Amniotic epithelial cell (primary cell): ENCODE results near the gene SUCLG2.
"Not testable (repeated sequence)": the region's sequence is repeated elsewhere in the genome, so short reads cannot be mapped to it uniquely, and the experiment has no call there.

ENCODE experiments used
- DNase-seq: peaks from one replicate; pipeline ENCODE4 v3.0.0-alpha.2; 2010; ENCODE audit warnings: low read depth

The SUCLG2 gene

GRCh38 chr3:67608034-67608433 is 46.4 kb downstream of the SUCLG2 start:
- DNase-seq = no peak

GRCh38 chr3:67605377-67605776 is 49.0 kb downstream of the SUCLG2 start:
- peak; percentile 64 for DNase-seq

- DNase-seq = no peak
These were observed 51.6 kb downstream of the SUCLG2 start for GRCh38 chr3:67602816-67603215.

- peak; percentile 52 for DNase-seq
These were observed 52.3 kb downstream of the SUCLG2 start for GRCh38 chr3:67601919-67602608.

GRCh38 chr3:67601385-67601784 is 53.0 kb downstream of the SUCLG2 start:
- DNase-seq = no peak

DNA sequence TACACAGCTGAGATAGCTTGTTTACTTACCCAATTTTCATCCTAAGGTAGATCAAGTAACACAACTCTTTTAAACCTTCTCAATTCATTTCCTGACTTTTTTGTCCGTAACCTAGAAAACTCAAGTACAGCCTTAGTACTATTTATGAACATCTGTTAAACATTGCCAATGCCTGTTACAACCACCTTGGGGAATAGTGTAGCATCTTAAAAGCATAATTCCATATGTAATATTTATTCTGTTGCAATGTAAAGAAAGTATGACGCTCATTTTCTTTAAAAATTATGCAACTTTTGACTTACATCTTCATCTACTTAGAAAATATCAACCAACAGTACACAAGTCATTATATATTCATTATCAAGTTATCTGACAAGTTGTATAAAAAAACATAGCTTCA is 54.6 kb downstream of the SUCLG2 start:
- no peak for DNase-seq

DNA sequence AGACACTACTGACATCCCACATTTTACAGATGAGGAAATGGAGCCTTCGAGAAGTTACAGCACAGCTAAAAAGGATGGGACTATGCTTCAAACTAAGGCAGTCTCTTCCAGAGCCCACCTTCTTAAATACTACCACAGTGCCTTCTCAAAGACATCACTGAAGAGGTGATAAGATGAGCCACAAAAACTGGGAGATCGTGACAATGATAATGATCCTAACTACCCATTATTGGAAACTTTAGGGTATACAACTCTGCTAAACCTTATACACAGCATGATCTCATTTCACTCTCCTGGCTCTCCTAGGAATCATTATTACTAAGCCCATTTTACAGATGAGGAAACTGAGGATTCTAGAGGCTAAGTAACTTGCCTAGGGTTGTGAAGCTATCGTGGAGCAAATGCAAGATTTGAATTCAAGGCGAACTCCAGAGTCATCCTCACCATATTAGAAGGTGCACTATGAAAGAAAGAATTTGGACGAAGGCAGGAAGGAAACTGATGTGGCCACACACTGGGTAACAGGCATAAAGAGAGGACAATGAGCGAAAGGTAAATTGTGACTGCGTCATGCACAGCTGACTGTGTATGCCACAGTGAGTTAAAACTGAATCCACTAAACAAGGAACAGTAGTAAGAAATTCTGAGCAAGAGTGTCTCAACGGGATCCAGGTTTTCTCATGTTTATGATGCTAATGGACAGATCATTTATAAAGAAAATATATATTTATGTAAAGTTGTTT is 55.4 kb downstream of the SUCLG2 start:
- DNase-seq = no peak

- DNase-seq = no peak
These were observed 59.0 kb downstream of the SUCLG2 start for GRCh38 chr3:67595424-67595823.

DNA sequence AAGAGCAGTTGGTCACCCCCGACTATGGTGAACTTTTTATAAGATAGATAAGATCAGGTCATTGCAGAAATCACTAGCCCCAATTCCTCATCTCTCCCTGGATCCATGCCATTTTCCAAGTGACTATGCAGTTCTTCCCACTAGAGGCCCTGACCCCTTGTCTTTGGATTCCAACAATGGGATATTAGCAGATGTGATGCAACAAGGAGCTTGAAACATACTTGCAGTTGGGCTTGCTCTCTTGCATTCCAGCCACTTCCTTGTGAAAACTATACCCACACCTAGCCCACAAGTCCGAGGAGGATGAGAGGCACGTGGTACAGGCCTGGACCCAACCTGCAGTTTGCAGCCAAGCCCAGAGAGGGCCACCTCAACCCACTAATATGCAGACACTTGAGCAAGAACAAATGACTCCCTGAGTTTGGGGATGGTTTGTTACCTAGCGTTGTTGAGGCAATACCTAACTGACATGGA is 60.6 kb downstream of the SUCLG2 start:
- peak; percentile 68 for DNase-seq

- DNase-seq = no peak
These were observed 62.4 kb downstream of the SUCLG2 start for GRCh38 chr3:67592057-67592456.

DNA sequence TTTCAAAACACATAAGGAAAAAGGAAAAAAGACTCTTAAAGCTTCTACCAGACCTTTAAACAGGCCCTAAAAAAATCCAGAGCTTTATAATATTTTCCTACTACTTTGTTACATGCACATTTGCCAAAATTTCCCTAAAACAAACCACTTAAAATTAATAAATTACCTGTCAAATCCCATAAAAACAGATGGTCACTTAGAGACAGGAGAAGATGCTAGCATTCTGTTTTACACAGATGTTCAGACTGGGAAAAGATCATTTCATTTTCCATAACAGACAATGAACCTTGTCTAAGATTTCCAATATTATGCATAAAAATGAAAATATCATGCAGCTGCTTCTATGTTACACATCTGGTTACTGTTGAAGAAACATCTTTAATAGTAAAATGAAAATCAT is 66.6 kb downstream of the SUCLG2 start:
- no peak for DNase-seq

- DNase-seq = no peak
These were observed 67.1 kb downstream of the SUCLG2 start for GRCh38 chr3:67587301-67587700.

- DNase-seq = not testable (repeated sequence)
These were observed 69.8 kb downstream of the SUCLG2 start for GRCh38 chr3:67584608-67585007.

GRCh38 chr3:67580430-67581000 is 73.9 kb downstream of the SUCLG2 start:
- no peak for DNase-seq

GRCh38 chr3:67578416-67578815 is 76.0 kb downstream of the SUCLG2 start:
- DNase-seq = peak; percentile 7

DNA sequence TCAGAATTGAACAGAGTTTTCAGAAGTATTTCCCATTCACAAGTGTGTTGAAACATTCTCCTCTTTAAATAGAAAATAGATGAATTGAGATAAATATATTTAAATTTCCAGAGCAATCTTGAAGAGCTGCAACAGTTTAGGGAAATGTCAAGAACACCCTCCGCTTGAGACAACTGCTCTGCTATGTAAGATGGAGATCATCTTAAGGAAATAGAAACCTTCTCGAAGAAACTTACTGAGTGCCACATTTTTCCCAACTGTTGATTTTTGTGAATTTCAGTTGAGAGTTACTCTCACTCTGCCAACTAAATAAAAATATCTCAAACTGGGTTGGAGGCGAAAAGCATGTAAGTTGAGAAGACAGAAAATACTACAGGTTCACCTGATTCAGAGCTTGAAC is 78.0 kb downstream of the SUCLG2 start:
- DNase-seq = no peak

GRCh38 chr3:67569324-67569723 is 85.1 kb downstream of the SUCLG2 start:
- no peak for DNase-seq

GRCh38 chr3:67567893-67568292 is 86.5 kb downstream of the SUCLG2 start:
- DNase-seq = no peak

DNA sequence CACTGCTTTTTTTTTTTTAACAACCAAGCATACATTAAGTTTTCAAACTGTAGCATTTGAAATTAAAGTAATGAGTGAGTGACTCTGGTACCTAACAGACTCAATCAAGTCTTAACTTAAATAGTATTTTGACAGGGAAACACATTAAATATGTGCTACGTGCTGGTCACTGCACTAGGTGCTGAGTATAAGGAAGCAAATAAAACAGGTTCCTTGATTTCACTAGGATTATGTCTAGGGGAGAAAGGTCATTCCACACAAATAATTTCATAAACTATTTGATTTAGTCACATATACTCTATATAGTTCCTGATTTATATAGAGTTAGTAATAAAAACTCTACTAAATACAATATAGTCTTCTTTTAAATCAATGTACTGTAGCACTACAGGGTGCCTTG is 89.4 kb downstream of the SUCLG2 start:
- no peak for DNase-seq

DNA sequence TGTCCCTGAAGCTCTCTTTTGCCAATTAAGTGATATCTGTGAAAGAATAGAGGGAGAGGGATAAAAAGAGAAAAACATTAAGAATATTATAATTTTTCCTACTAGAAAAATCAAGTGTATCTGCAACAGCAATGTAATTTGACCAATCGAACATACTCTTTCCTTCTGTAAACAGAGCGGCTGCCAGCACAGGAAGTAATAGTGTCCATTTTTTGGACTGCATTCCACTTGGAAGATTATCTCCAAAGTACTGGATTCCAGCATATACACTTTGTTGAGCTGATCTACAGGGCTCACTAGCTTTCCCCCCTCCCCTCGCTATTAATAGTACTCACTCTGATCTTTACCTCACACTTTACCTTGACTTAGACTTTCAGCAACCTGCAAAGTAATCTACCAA is 90.4 kb downstream of the SUCLG2 start:
- DNase-seq = no peak

- no peak for DNase-seq
These were observed 92.6 kb downstream of the SUCLG2 start for GRCh38 chr3:67561667-67562394.

DNA sequence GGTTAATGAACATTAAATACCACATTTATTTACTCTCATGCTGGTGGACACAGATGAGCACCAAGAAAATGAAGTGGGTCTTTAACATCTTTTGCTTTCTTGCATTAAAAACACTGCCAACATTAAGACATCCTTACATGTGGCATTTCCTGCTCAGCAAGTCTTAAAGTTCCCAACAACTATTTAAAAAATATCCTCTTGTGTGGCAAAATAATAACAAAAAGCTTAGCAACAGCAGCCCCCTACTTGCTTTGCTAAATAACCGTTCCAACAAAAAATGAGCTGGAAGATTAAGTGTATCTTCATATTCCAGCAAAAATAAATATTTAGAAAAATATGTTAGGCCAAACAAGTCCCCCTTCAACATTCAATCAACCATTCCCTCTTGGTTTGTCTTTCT is 93.1 kb downstream of the SUCLG2 start:
- DNase-seq = no peak
